Activated naive CD4-positive, alpha-beta T cell (primary cell): ENCODE measurements around the gene SMYD4.
A peak's percentile ranks its signal among the peaks of the same experiment; 100 is the strongest.
"Not testable (repeated sequence)": the region's sequence is repeated elsewhere in the genome, so short reads cannot be mapped to it uniquely, and the experiment has no call there.

Experiments used
- DNase-seq, 4 experiments: peaks; one replicate each; lab custom pipeline; 2025; lab: John Stamatoyannopoulos, UW

SMYD4 gene, protein sequence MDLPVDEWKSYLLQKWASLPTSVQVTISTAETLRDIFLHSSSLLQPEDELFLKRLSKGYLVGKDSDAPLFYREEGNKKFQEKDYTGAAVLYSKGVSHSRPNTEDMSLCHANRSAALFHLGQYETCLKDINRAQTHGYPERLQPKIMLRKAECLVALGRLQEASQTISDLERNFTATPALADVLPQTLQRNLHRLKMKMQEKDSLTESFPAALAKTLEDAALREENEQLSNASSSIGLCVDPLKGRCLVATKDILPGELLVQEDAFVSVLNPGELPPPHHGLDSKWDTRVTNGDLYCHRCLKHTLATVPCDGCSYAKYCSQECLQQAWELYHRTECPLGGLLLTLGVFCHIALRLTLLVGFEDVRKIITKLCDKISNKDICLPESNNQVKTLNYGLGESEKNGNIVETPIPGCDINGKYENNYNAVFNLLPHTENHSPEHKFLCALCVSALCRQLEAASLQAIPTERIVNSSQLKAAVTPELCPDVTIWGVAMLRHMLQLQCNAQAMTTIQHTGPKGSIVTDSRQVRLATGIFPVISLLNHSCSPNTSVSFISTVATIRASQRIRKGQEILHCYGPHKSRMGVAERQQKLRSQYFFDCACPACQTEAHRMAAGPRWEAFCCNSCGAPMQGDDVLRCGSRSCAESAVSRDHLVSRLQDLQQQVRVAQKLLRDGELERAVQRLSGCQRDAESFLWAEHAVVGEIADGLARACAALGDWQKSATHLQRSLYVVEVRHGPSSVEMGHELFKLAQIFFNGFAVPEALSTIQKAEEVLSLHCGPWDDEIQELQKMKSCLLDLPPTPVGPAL

GRCh38 chr17:1829592-1830257 lies at the start of gene SMYD4, which contains the start of gene RPA1:
Gene SMYD4, minus strand, starts transcription at chr17:1829902. Its CDS starts 1,908 bp downstream, at chr17:1827994.
Gene RPA1, plus strand, starts transcription at chr17:1830005. Its CDS starts 89 bp downstream, at chr17:1830094.
- DNase-seq, result peak; percentile 61 to 88 (median 69)

DNA sequence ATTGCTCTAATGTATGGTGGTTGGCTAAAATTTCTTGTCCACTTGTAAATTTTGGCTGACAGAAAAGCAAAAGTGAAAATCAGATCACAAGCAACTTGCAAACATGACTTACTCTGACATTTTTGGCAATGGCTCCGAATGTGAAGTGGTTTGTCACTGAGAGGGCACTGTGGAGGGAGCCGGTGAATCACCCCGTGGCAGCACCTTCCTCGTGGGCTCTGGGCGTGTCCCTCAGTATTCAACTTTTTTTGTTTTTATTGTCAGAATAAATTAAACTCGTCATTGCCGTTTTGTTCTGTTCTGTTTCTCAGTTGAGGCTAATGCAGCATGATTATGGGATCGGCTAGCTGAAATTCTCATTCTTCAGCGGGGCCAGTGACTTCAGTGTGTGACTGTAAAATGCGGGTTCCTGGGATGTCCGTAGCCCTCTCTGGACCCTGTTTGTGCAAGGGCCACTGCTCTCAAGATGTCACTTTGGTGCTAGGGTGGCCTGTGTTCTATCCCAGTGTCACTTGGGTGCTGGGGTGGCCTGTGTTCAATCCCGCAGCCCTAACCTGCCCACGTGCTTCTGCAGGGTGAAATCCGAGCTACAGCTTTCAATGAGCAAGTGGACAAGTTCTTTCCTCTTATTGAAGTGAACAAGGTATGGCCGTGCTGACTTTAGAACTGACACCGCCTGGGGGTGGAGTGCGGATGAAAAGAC lies 48.9 kb upstream of the SMYD4 start:
- DNase-seq, result no peak

DNA sequence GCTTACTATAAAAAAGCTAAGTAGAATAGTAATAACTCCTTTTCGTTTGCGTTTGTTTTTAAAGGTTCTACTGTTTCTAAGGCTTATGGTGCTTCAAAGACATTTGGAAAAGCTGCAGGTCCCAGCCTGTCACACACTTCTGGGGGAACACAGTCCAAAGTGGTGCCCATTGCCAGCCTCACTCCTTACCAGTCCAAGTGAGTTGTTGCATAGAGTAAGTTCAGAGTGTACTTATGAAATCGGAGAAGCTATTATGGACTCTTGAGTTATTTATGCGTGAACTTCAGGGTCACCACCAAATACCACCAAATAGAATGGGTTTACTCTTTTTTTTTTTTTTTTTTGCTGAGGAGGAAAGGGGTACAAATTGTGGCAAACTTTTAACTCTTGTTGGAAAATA lies 45.9 kb upstream of the SMYD4 start:
- DNase-seq, result no peak

DNA sequence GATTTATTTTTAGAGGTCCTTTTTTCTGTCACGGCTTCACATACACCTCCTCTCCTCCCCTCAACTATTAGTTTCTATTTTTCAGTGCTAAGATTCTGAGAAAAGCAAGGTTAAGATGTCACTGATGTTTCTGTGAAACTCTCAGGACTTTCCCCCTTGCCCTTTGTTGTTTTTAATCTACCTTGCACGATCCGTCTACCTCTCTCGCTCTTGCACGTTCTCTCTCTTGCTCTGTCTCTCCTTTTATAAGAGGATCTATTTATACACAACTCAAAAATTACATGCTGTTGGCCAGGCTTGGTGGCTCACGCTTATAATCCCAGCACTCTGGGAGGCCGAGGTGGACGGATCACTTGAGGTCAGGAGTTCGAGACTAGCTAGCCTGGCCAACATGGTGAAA lies 43.7 kb upstream of the SMYD4 start:
- no peak for DNase-seq

GRCh38 chr17:1872976-1873375 lies 43.3 kb upstream of the SMYD4 start:
- DNase-seq, result no peak

DNA sequence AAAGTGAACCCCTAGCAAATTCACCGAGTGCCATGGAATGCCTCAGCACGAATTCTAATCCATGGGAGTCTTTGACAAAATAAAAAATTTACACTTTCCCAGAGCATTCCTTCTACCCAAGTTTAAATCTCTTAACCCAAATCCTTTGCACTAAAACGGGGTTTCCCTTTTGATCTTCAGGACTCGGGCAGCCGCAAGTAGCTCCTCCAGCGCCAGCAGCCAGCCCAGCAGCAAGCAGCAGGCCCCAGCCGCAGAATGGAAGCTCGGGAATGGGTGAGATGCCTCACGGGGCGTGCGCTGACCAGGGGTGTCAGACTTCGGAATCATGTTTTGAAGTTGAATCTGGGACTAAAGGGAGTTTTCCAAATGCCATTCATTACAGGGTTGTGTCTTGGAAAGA lies 42.6 kb upstream of the SMYD4 start:
- DNase-seq, result no peak

DNA sequence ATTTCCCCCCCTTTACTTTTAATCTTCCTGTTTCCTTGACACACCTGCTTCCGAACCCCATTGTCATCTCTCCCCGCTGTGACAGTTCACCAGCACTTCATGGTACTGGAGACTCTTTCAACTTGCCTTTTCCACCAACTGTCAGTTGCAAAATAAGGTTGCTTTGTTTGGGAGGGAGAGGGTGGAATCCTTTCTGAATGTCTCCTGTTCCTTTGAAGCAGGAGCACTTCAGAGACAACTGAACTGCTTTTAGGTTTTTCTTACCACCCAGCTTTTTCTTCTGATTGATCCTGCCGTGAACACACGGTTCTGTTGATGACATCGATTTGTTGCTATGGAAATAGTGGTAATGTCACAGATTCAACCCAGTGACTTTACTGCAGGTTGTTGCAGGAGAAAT lies 42.1 kb upstream of the SMYD4 start:
- DNase-seq, result no peak

DNA sequence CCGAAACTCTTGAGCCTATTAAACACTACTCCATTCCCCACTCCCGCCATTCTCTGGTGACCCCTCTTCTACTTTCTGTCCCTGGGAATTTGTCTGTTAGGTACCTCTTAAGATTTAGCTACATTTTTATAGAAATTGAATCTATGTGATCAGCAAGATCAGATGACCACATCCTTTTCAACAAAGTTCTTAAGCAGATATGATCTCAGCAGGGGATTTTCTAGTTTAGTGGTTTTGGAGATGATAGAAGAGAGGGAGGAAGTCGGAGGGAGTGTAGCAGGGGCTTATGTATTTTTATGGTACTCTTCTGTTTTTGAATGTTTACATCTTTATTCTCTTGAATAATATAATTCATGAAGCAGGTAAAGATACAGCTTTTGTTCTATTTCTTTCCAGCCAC lies 40.9 kb upstream of the SMYD4 start:
- no peak for DNase-seq

DNA sequence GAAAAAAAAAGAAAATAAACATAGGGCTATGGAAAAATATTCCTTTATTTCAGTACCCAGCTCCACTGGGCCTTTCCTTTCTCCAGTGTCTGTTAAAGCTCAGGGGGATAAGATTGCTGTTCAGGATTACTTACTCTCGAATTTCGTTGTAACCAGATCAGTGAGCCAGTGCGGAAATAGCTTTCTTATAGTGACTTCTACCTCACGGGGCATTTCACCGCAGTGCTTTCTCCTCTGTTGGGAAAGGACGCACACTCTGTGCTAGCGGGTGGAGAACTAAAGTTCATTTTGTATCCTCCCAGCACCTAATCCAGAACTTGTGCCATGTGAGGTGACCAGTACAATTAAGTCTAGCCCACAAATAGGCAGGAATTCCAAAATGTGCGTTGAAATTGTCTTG lies 38.4 kb upstream of the SMYD4 start:
- DNase-seq, result no peak

- DNase-seq, result no peak
These were observed 37.6 kb upstream of the SMYD4 start for GRCh38 chr17:1867307-1867706.

GRCh38 chr17:1865252-1866037 lies 35.7 kb upstream of the SMYD4 start:
- peak in 2 of 4 experiments; percentile 1 to 12 for DNase-seq

DNA sequence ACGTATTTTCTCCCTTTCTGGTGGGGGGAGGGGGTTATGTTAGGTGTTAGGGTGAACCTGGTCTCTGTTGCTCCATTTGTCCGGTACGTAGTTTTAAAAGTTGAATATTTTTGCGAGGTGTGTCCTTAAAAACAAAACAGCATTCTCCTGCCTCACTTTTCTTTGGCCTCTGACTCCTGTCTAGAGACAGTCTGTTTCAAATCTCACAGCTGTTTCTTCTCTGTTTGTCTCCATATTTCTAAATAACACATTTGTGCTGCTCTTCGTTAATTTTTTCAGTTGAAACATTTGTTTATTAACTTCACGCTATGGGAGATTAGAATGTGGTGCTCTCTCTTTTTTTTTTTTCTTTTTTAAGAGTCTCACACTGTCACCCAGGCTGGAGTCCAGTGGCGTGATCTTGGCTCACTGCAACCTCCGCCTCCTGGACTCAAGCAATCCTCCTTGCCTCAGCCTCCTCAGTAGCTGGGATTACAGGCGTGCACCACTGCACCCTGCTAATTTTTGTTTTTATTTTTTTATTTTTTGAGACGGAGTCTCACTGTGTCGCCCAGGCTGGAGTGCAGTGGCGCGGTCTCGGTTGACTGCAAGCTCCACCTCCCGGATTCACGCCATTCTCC lies 31.8 kb upstream of the SMYD4 start:
- DNase-seq, result no peak

DNA sequence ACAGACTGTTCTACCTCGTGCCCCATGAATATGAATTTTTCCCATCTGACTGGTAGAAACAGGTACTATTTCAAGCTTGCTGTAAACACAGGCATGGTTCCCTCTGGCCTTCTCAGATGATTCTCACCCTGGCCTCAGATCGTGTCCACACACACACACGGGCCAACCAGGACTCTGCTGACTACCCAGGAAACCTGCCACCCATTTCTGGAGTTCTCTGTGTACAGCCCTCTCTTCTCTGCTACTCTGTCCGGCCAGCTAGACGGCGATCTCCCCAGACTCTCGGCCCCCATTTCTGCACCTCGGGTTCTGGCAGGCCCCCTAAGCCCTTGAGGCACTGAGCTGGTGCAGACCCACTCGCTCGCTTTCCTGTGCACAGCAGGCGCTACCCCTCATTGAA lies 31.3 kb upstream of the SMYD4 start:
- no peak for DNase-seq

GRCh38 chr17:1856462-1856861 lies 26.8 kb upstream of the SMYD4 start:
- not testable (repeated sequence) for DNase-seq

GRCh38 chr17:1853698-1854097 lies 24.0 kb upstream of the SMYD4 start:
- DNase-seq, result no peak

DNA sequence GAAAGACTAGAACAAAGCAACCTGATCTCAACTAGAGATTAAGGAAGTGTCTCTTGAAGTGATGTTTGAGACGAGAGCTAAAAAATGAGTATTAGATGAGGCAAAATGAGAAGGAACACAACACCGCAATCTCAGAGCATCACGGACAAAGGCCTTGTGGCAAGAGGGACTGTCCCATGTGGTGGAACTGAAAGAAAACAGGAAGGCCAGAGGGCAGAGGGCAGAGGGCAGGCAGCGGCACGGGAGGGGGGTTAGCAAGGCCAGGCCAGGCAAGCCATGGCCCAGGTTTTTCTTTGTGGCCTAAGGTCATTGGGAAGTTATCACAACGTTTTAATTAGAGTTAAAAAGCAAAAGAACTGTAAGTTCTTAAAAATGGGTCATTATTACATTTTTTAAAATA lies 22.6 kb upstream of the SMYD4 start:
- DNase-seq, result no peak

- no peak for DNase-seq
These were observed 17.5 kb upstream of the SMYD4 start for GRCh38 chr17:1847191-1847590.

DNA sequence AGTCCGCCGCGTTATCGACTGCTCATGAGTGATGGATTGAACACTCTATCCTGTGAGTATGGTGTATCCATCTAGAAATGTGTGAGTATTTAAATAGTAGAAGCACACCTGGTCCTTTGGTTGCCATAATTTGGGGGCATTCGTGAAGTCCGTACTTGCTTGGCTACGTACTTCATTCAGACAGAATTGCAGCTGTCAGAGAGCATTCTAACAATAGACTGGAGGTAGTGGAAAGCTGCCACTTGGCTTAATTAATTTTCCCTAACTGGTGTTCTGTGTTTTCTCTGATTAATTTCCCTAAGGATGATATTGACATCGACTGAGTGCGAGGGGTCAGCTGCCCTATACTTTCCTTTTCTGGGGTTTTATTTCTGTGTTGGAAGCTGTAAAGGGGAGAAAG lies 14.2 kb upstream of the SMYD4 start:
- DNase-seq, result no peak

- no peak for DNase-seq
These were observed 9.8 kb upstream of the SMYD4 start for GRCh38 chr17:1839516-1839915.

DNA sequence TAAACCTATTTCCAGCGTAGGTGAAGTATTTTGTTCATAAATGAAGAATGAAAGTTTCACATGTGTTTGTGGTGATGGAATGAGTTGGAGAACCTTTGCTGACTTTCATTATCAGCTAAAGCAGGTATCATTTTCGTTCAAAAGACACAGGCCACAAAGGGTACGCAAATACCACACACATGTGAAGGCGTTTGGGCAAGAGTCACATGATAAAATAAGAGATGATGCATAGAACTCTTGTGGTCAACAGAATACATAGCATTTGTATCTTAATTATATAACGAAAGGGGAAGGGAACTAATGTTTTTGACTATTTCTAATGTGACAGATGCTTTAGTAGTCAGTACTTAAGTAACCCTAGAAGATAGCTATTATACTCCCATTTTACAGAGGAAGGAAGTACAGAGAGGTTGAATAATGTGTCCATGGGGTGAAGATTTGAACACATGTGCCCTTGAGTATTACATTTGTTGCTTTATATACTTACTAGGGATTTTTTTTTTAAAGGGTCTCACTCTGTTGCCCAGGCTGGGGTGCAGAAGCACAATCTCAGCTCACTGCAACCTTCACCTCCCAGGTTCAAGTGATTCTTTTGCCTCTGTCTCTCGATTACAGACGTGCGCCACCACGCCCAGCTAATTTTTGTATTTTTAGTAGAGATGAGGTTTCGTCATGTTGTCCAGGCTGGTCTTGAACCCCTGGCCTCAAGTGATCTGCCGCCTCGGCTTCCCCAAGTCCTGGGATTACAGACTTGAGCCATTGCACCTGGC lies 4.9 kb upstream of the SMYD4 start:
- no peak for DNase-seq
